Adrenal gland (tissue), 5 donors: ENCODE results near the gene NCAM2.

ENCODE experiments used
- CTCF ChIP-seq, 6 experiments: fragments of 450-650 bp in 4 of 6; fragments of 200-600 bp in 2 of 6; sonication (generic) in 1 of 6; IDR thresholded peaks; 1 replicate in 5 of 6; 2 replicates in 1 of 6; pipeline versions ENCODE4 v1.5.1 to v1.8.0; 2016 to 2021; ENCODE audit warnings: antibody characterized with exemption in 6 of 6, mild to moderate bottlenecking in 2 of 6, moderate library complexity in 1 of 6
- POLR2A ChIP-seq, 2 donors: fragments of 450-650 bp; IDR thresholded peaks; one replicate each; pipeline ENCODE4 v1.6.1; 2017; ENCODE audit warnings: antibody characterized with exemption in 2 of 2, mild to moderate bottlenecking in 2 of 2, moderate library complexity in 1 of 2
- donor health status: DM: no; HTN: no; CAD: no.

GRCh38 chr21:21018821-21019220, 20.6 kb downstream of the NCAM2 start:
- TF ChIP-seq CTCF (IDR thresholded peaks at IDR 0.05) (no peak), POLR2A (IDR thresholded peaks at IDR 0.05) (no peak)
